Thoracic aorta (tissue), 2 donors: ENCODE results near the gene PPDPF. TPM values are rescaled to one million over a fixed set of nuclear protein-coding genes. Genes with fewer than 3 reads are reported as not detected.

Source experiments
- ATAC-seq: fragments of 150-250 bp; one replicate; pipeline ENCODE4 v1.8.0; 2017; ENCODE audit warnings: low read depth; ENCODE audit not compliant: insufficient number of reproducible peaks, low FRiP score
- DNase-seq: peaks from one replicate; pipeline ENCODE4 v3.0.0-alpha.2; 2020; ENCODE audit warnings: low spot score
- H3K27ac ChIP-seq, 2 donors: fragments of 200-600 bp; sonication (generic); 1 replicate in 1 of 2; 2 replicates in 1 of 2; pipeline ENCODE4 v1.5.1; 2016; ENCODE audit warnings: mild to moderate bottlenecking in 2 of 2, moderate library complexity in 2 of 2
- H3K27me3 ChIP-seq: fragments of 200-600 bp; sonication (generic); replicated peaks from 2 replicates; pipeline ENCODE4 v1.6.0; 2016; ENCODE audit warnings: mild to moderate bottlenecking; ENCODE audit not compliant: insufficient read depth
- H3K36me3 ChIP-seq: fragments of 200-600 bp; sonication (generic); one replicate; pipeline ENCODE4 v1.5.1; 2016
- H3K4me1 ChIP-seq, 2 donors: fragments of 200-600 bp; sonication (generic); 1 replicate in 1 of 2; 2 replicates in 1 of 2; pipeline versions ENCODE4 v1.5.1 to v1.6.0; 2016; ENCODE audit warnings: low read depth in 2 of 2, mild to moderate bottlenecking in 1 of 2; ENCODE audit not compliant: control insufficient read depth in 1 of 2
- H3K4me3 ChIP-seq: fragments of 200-600 bp; sonication (generic); 2 replicates; pipeline ENCODE4 v1.5.1; 2016; ENCODE audit warnings: mild to moderate bottlenecking
- H3K9me3 ChIP-seq: fragments of 200-600 bp; sonication (generic); 2 replicates; pipeline ENCODE4 v1.5.1; 2016
- total RNA-seq, 2 donors: library from RNA; depleted of rRNA; stranded (reverse); fragments of >200 nt; gene quantifications; one replicate each; pipeline versions ENCODE4 v1.1.0 to v1.2.3, GENCODE V29; 2016
- TF ChIP-seq, protein P1 (sequence below): fragments of 200-600 bp; sonication (generic); IDR thresholded peaks from one replicate; pipeline ENCODE4 v1.5.1; 2019; ENCODE audit warnings: antibody characterized with exemption

PPDPF gene
- total RNA-seq, 2 donors from 2014 or later, result 105 to 197 TPM

DNA sequence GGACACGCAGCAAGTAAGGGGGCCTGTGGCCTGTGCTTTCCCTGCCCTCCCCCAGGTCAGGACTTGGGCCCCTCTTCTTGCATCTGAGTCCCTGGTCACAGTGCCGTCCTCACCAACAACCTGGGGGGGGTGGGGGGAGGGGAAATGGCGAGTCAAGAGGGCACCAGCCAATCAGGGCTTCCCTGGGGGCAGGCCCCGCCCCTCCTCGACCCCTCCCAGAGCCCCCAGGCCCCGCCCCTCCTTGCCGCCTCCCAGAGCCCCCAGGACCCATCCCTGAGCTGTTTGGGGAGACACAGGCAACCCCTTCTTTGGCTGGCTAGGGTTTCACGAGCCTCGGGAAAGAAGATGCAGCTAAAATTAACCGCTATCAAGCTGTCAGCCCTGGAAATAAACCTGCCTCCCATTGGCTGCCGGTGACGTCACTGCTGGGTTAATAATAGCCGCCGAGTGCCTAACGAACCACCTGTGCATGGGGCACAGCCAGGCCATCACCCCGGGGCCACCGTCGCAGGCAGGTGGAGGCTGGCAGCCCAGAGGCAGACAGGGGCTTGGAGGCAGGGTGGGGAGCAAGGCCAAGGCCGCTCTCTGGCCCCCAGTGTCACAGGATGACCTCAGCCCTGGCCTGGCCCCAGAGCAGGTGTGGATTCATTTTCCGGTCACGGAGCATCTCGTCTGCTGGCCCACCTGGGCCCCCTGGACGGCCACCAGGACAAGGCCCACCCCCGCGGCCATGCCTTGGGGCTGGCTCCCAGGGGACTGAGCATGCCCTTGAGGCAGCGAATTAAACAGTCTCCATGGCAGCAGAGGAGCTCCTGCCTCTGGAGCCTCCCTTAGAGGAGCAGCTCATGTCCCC is 18.5 kb upstream of the PPDPF start:
- Histone ChIP-seq H3K9me3 (no peaks in the 10 kb centered on the region), H3K36me3 (no peaks in the 10 kb centered on the region), H3K27ac (no peak overlapping the region), H3K4me3 (no peak overlapping the region), H3K4me1 (peaks cover 5 to 15% of the 10 kb centered on the region in 2 donors), H3K27me3 (no peaks in the 10 kb centered on the region)
- ATAC-seq, result no peak
- TF ChIP-seq, protein P1, sequence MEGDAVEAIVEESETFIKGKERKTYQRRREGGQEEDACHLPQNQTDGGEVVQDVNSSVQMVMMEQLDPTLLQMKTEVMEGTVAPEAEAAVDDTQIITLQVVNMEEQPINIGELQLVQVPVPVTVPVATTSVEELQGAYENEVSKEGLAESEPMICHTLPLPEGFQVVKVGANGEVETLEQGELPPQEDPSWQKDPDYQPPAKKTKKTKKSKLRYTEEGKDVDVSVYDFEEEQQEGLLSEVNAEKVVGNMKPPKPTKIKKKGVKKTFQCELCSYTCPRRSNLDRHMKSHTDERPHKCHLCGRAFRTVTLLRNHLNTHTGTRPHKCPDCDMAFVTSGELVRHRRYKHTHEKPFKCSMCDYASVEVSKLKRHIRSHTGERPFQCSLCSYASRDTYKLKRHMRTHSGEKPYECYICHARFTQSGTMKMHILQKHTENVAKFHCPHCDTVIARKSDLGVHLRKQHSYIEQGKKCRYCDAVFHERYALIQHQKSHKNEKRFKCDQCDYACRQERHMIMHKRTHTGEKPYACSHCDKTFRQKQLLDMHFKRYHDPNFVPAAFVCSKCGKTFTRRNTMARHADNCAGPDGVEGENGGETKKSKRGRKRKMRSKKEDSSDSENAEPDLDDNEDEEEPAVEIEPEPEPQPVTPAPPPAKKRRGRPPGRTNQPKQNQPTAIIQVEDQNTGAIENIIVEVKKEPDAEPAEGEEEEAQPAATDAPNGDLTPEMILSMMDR, result no peak
- DNase-seq, result no peak

DNA sequence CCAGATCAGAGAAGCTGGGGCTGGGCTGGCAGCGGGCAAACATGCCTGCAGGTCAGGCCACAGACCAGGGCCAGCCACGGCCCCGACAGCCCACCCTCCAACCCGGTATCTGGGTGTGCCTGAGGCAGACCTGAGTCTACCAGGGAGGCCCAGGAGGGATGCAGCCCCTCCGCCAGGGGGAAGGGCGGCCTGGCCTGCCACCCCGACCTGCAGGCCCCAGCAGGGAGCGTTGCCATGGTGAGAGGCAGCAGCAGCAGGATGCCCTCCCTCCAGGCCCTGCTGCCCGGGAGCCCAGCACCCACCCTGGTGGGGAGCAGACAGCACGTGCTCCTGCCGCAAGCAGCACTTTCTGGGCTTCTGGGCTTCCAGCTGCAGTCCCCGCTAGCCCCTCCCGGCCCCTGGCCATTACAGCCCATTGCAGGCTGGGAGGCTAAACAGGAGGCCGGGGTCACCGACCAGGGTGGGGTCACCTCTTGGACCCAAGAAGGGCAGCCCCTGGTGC is 17.8 kb upstream of the PPDPF start:
- TF ChIP-seq, protein P1, result no peak
- H3K27ac ChIP-seq, result no peak overlapping the region
- H3K4me1 ChIP-seq, result peaks cover 5 to 11% of the 10 kb centered on the region in 2 donors
- H3K9me3 ChIP-seq, result no peaks in the 10 kb centered on the region
- H3K36me3 ChIP-seq, result no peaks in the 10 kb centered on the region
- DNase-seq (no peak), ATAC-seq (no peak)
- no peaks in the 10 kb centered on the region for H3K27me3 ChIP-seq
- H3K4me3 ChIP-seq, result no peak overlapping the region

DNA sequence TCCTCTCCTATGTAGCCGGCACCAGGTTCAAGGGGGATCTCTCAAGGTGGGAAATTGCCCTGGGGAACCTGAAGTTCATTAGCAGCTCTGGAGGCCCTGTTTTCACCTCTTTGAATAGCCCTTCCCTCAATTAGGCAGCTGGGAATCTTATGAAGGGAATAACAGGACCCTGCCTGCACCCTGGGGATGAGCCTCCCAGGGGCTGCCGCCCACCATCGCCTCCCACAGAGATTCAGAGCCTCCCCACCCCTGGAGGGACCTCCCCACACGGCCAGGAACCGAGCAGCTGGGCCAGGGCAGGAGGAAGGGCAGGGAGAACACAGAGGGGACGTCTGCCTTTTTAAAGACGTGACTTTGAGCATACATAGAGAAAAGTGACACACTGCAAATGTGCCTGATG is 17.0 kb upstream of the PPDPF start:
- DNase-seq (no peak), ATAC-seq (no peak)
- Histone ChIP-seq H3K4me1 (peaks cover 0 to 5% of the 10 kb centered on the region in 2 donors), H3K9me3 (no peaks in the 10 kb centered on the region), H3K27ac (no peak overlapping the region), H3K4me3 (no peak overlapping the region), H3K36me3 (no peaks in the 10 kb centered on the region), H3K27me3 (no peaks in the 10 kb centered on the region)
- TF ChIP-seq, protein P1, result no peak

DNA sequence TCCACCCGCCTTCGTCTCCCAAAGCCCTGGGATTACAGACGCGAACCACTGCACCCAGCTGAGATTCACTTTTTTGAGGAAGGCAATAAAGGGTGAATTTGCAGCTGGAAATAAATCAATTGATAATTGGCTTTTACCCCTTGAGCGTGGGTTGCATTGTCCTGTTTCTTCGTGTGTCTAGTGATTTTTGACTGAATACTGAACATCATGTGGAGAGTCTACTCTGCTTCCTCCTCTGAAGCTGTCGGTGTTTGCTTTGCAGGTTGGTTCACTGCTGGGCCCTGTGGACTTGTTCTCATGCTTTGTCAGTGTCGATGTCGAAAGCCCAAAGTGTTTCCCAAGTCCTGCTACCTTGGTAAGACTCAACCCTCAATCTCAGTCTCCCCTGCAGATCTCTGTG is 15.9 kb upstream of the PPDPF start:
- Histone ChIP-seq H3K27me3 (no peaks in the 10 kb centered on the region), H3K27ac (no peak overlapping the region), H3K9me3 (no peaks in the 10 kb centered on the region), H3K36me3 (no peaks in the 10 kb centered on the region), H3K4me3 (no peak overlapping the region), H3K4me1 (peaks cover 0 to under 1% of the 10 kb centered on the region in 2 donors)
- DNase-seq, result no peak
- ATAC-seq, result no peak
- TF ChIP-seq, protein P1, result no peak

DNA sequence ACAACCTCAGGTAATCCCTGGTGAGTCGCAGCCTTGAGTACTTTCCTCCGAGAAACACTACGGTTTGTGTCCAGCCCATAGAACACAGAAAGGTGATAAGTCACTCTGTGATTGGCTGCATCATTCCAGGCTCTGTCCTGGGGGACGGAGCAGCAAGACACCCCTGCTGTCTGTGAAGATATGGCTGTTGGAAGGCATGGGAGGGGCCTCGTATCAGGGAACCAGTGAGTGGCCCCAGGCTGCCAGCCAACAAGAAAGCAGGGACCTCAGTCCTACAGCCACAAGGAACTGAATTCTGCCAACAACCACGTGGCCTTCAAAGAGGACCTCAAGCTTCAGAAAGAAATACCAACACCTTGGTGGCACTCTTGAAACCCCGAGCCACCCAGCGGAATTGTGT is 15.3 kb upstream of the PPDPF start:
- TF ChIP-seq, protein P1, result no peak
- Histone ChIP-seq H3K9me3 (no peaks in the 10 kb centered on the region), H3K27ac (no peak overlapping the region), H3K27me3 (no peaks in the 10 kb centered on the region), H3K4me3 (no peak overlapping the region), H3K4me1 (no peaks in the 10 kb centered on the region), H3K36me3 (no peaks in the 10 kb centered on the region)
- no peak for ATAC-seq
- no peak for DNase-seq
